PFSK-1 (cell line): ENCODE measurements around the gene GABRB1.

ENCODE experiments used
- POLR2AphosphoS5 ChIP-seq: IDR thresholded peaks from 2 replicates; pipeline ENCODE4 v1.6.1; 2012; ENCODE audit warnings: low read depth, mild to moderate bottlenecking, control low read depth, low read length, moderate library complexity
- TAF1 ChIP-seq: IDR thresholded peaks from 2 replicates; pipeline ENCODE4 v1.6.1; 2012; ENCODE audit warnings: low read length, control low read depth, borderline replicate concordance; ENCODE audit not compliant: insufficient read depth

DNA sequence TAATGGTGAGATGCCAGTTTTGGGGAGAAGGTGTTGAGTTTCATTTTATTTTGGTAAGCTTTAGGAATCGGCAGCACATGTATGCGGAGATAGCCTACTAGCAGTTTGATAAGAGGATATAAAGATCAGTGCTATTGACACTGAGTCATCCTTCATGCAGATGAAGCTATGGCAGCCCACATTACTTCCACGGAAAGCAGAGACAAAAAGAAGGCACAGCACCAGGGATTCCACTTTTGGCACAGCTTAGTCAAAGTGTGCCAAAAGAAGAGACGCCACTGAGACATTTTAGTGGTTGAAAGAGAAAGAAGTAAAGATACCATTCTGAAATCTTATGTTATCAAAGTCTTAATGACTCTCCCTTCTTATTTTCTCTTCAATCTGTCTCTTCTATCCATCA, 103.8 kb downstream of the GABRB1 start:
- TF ChIP-seq TAF1, result no peak
- no peak for TF ChIP-seq POLR2AphosphoS5
